ENCODE results near the gene ING4. TPM values are rescaled to one million over a fixed set of nuclear protein-coding genes. Genes with fewer than 3 reads are reported as not detected.

Gene ING4
- total RNA-seq, 2 donors from 2014 or later, result 75.5 to 78.9 TPM

DNA sequence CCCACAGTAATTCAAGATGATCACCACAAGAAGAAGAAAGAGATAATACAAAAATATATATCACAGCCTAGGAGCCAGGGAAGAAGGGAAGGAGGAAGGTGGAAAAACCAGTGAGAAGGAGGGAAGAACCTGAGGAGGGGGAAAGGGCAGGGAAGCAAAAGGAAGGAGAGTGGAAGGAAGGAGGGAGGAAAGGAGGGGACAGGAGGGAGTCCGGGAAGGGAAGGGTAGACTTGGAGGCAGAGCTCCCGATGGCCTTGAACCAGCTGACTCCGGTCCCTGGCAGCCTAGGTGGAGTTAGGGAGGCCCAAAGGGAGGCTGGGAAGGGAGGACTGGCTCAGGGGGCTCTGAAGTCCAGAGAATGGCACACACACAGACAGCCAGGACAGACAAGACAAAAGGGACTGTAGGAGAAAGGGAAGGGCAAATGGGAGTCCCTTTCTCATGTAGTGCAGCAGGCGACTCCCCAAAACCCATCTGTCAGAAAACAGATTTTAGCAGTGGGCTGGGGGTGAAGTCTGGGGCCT, 31.0 kb upstream of the ING4 start:
- H3K4me3 ChIP-seq, result no peak overlapping the region
- no peak for TF ChIP-seq POLR2A (IDR thresholded peaks at IDR 0.05)
- TF ChIP-seq, protein P1, sequence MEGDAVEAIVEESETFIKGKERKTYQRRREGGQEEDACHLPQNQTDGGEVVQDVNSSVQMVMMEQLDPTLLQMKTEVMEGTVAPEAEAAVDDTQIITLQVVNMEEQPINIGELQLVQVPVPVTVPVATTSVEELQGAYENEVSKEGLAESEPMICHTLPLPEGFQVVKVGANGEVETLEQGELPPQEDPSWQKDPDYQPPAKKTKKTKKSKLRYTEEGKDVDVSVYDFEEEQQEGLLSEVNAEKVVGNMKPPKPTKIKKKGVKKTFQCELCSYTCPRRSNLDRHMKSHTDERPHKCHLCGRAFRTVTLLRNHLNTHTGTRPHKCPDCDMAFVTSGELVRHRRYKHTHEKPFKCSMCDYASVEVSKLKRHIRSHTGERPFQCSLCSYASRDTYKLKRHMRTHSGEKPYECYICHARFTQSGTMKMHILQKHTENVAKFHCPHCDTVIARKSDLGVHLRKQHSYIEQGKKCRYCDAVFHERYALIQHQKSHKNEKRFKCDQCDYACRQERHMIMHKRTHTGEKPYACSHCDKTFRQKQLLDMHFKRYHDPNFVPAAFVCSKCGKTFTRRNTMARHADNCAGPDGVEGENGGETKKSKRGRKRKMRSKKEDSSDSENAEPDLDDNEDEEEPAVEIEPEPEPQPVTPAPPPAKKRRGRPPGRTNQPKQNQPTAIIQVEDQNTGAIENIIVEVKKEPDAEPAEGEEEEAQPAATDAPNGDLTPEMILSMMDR (IDR thresholded peaks at IDR 0.05), result no peak
- no peak for TF ChIP-seq POLR2AphosphoS5 (IDR thresholded peaks at IDR 0.05)
- peaks cover 3% of the 10 kb centered on the region for H3K27me3 ChIP-seq (replicated peaks; ENCODE audit: insufficient read depth)
- no peaks in the 10 kb centered on the region for H3K9me3 ChIP-seq
- WGBS, result 82% methylated on average over 4 of the region's 4 CpGs
- no peaks in the 10 kb centered on the region for H3K36me3 ChIP-seq
- no peaks in the 10 kb centered on the region for H3K4me1 ChIP-seq (replicated peaks)
- H3K27ac ChIP-seq, result no peak overlapping the region
- DNase-seq (ENCODE audit: low spot score), result no peak
- intact Hi-C loops (cut with DNase I), result no loop called here

DNA sequence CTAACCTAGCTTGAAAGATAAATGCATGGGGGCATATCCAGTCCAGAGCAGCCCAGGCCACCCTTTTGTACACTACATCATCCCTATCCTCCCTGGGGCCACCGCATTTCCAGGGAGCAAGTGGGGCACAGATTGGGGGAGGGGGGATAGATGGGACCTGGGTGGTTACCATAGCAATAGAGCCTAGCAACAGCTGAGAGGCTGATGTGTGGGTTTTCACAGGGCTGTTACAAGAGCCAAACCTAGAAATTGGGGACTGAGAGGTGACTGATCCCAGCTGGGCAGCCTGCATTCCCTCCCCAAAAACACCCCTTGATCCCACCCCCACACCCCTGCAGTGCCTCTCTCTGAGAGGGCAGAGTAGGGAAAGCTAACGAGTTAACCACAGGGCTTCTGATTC, 30.0 kb upstream of the ING4 start:
- WGBS, result 63% methylated on average over 2 of the region's 2 CpGs
- Histone ChIP-seq H3K9me3 (no peaks in the 10 kb centered on the region), H3K27me3 (replicated peaks; ENCODE audit: insufficient read depth) (no peaks in the 10 kb centered on the region), H3K27ac (no peak overlapping the region), H3K4me3 (no peak overlapping the region), H3K4me1 (replicated peaks) (no peaks in the 10 kb centered on the region), H3K36me3 (no peaks in the 10 kb centered on the region)
- DNase-seq (ENCODE audit: low spot score), result no peak
- TF ChIP-seq POLR2A (IDR thresholded peaks at IDR 0.05) (no peak), POLR2AphosphoS5 (IDR thresholded peaks at IDR 0.05) (no peak)
- TF ChIP-seq, protein P1 (IDR thresholded peaks at IDR 0.05), result no peak
- intact Hi-C loops (cut with DNase I), result no loop called here

DNA sequence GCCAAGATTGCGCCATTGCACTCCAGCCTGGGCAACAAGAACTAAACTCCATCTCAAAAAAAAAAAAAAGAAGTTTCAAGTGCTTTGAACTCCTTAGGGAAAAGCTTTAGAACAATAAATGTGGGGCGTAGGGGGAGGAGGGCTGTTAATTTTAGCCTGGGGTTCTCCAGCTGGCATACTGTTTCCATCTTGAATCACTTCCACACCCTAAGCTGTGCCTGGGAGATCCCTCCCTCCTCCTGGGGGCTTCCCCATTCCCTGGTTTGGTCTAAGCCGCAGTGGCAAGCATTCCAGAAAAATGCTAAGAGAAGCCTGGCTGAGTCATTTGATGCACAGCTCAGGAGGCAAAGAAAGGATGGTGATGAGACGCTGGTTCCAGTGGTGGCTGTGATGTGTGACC, 28.6 kb upstream of the ING4 start:
- no peaks in the 10 kb centered on the region for H3K27me3 ChIP-seq (replicated peaks; ENCODE audit: insufficient read depth)

DNA sequence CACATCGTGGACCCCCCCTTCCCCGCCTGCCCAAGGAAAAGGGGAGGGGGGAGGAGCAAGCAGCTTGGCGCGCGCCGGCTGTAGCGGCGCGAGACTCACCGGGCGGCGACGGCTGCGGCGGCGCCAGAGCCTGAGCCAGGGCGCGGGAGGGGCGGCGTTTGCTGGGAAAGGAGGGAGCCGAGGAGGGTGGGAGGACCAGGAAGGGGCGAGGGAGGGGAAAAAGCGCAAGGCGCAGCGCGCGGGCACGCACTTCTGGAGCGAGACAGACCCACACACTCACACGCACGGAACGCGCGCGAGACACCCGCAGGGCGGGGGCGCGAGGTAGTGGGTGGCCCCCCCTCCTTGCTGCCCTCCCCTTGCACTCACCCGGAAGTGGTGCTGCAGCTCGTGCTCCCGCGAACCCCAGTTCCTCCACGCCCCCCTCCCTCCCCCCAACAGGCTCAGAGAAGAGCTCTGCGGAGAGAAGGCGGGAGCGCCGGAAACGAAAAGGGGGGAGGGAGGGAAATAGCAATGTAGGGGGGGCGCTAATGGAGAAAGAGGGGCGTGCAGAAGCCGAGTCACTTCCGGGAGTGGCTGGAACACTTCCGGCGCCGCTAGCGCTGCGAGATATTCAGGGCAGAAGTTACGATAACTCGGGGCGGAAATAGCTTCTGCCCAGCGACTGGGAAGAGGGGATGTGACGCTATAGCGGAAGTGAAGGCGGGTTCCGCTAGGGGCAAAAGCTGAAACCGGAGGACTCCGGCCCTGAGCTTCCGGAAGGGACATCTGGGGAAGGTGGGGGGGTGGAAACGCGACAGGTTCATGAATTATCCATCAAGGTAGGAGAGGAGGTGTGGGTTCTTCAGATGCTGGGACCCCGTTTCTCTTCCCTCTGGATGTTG, 26.3 kb upstream of the ING4 start, which contains the start of gene ZNF384:
Gene ZNF384 (minus strand): TSS at position 377 of the 884 bp plus-strand sequence. CDS start 9,855 bp downstream, outside the sequence.
- peak; percentile 27 for TF ChIP-seq POLR2A (IDR thresholded peaks at IDR 0.05)
- TF ChIP-seq, protein P1 (IDR thresholded peaks at IDR 0.05), result peak in 2 of 4 experiments; percentile 53 to 79
- TF ChIP-seq POLR2AphosphoS5 (IDR thresholded peaks at IDR 0.05), result peak; percentile 98
- Histone ChIP-seq H3K9me3 (no peaks in the 10 kb centered on the region), H3K4me1 (replicated peaks) (no peaks in the 10 kb centered on the region), H3K27me3 (replicated peaks; ENCODE audit: insufficient read depth) (no peaks in the 10 kb centered on the region), H3K36me3 (no peaks in the 10 kb centered on the region), H3K4me3 (peak within 1 kb of the TSS; percentile 61 to 81), H3K27ac (peak within 1 kb of the TSS; percentile 90 to 94)
- DNase-seq (ENCODE audit: low spot score), result peak; percentile 99
- WGBS, result under 1% methylated on average over 72 of the region's 72 CpGs
- intact Hi-C loops (cut with DNase I), result loop anchor here (1.0 to 5.0 kb wide), 3 partner anchors 26 to 72 kb away; partner anchors contain the start of genes COPS7A and ING4

More for the DNA sequence above, 28.6 kb upstream of the ING4 start:
- no peak for DNase-seq (ENCODE audit: low spot score)
- intact Hi-C loops (cut with DNase I), result no loop called here
- H3K9me3 ChIP-seq, result no peaks in the 10 kb centered on the region
- 76% methylated on average over 4 of the region's 4 CpGs for WGBS
- no peaks in the 10 kb centered on the region for H3K4me1 ChIP-seq (replicated peaks)
- H3K27ac ChIP-seq, result no peak overlapping the region
- no peak overlapping the region for H3K4me3 ChIP-seq
- H3K36me3 ChIP-seq, result no peaks in the 10 kb centered on the region
- TF ChIP-seq POLR2A (IDR thresholded peaks at IDR 0.05), result no peak
- TF ChIP-seq, protein P1 (IDR thresholded peaks at IDR 0.05), result no peak
- TF ChIP-seq POLR2AphosphoS5 (IDR thresholded peaks at IDR 0.05), result no peak
